NCI-H1092 (cell line): ENCODE results near the gene TUBA3D.
"Not testable (repeated sequence)": the region's sequence is repeated elsewhere in the genome, so short reads cannot be mapped to it uniquely, and the experiment has no call there.

Experiments
- DNase-seq: peaks from one replicate; lab custom pipeline; 2025; lab: John Stamatoyannopoulos, UW

Gene TUBA3D

GRCh38 chr2:131475831-131476230 is at the start of gene TUBA3D:
Gene TUBA3D, plus strand, starts transcription at chr2:131476119. Its CDS starts 81 bp downstream, at chr2:131476200.
- no peak for DNase-seq

GRCh38 chr2:131426727-131427126 is 49.2 kb upstream of the TUBA3D start:
- DNase-seq = no peak

GRCh38 chr2:131431336-131431735 is 44.6 kb upstream of the TUBA3D start:
- no peak for DNase-seq

GRCh38 chr2:131440742-131441468 is 35.0 kb upstream of the TUBA3D start:
- not testable (repeated sequence) for DNase-seq

- DNase-seq = not testable (repeated sequence)
Measured at GRCh38 chr2:131444736-131445514, 31.0 kb upstream of the TUBA3D start.

- DNase-seq = not testable (repeated sequence)
Measured at GRCh38 chr2:131445515-131445797, 30.5 kb upstream of the TUBA3D start.

GRCh38 chr2:131445896-131446295 is 30.0 kb upstream of the TUBA3D start:
- no peak for DNase-seq

GRCh38 chr2:131447981-131448380 is 27.9 kb upstream of the TUBA3D start:
- DNase-seq = not testable (repeated sequence)

GRCh38 chr2:131451265-131451949 is 24.5 kb upstream of the TUBA3D start:
- DNase-seq = not testable (repeated sequence)

GRCh38 chr2:131454914-131455313 is 21.0 kb upstream of the TUBA3D start:
- not testable (repeated sequence) for DNase-seq

- not testable (repeated sequence) for DNase-seq
Measured at GRCh38 chr2:131467722-131468121, 8.2 kb upstream of the TUBA3D start.

- not testable (repeated sequence) for DNase-seq
Measured at GRCh38 chr2:131470944-131471343, 5.0 kb upstream of the TUBA3D start.

- not testable (repeated sequence) for DNase-seq
Measured at GRCh38 chr2:131471624-131472023, 4.3 kb upstream of the TUBA3D start.

GRCh38 chr2:131473266-131473665 is 2.7 kb upstream of the TUBA3D start:
- DNase-seq = not testable (repeated sequence)

GRCh38 chr2:131476363-131476762 is 444 bp downstream of the TUBA3D start:
- not testable (repeated sequence) for DNase-seq

GRCh38 chr2:131477227-131477626 is 1.3 kb downstream of the TUBA3D start:
- not testable (repeated sequence) for DNase-seq

- DNase-seq = not testable (repeated sequence)
Measured at GRCh38 chr2:131478074-131478849, 2.3 kb downstream of the TUBA3D start.

GRCh38 chr2:131478850-131479461 is 3.0 kb downstream of the TUBA3D start:
- DNase-seq = not testable (repeated sequence)

- DNase-seq = not testable (repeated sequence)
Measured at GRCh38 chr2:131480351-131480750, 4.4 kb downstream of the TUBA3D start.

GRCh38 chr2:131482506-131483155 is 6.7 kb downstream of the TUBA3D start:
- DNase-seq = not testable (repeated sequence)
